GM19099 (cell line): ENCODE data around the gene LIPG.

Experiments
- POLR2A ChIP-seq: IDR thresholded peaks from 3 replicates; pipeline ENCODE4 v1.6.1; 2011; ENCODE audit warnings: low read depth; ENCODE audit not compliant: insufficient read length; ENCODE audit errors: extremely low read depth

Gene LIPG

DNA sequence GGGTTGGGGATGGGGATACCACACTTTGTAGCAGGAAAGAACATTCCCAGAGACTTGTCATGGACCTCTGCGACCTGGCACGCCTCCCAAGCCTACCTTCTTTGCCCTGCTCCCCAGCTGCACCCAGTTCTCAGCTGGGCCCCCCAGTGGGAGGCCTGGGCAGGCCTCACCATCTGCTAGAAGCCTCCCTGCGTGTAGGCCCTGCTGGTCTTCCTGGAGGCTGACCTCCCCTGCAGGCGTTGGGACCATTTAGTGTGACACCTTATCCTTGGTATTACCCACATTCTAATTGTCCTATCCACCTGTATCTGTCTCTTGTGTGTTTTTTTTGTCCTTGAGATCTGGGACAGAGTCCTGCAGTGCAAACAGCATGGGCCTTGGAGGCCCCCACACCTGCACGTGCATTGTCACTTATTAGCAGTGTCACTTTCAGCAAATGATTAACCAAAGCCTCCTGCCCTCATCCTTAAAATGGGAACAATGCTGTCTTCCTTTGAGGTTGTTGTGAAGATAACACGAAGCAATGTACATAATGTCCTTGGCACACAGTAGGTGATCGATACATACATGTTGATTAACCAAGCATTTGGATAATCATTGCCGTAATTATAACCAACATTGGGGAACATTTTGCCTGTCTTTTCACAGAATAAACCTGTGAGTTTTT, 77.2 kb downstream of the LIPG start:
- no peak for TF ChIP-seq POLR2A

DNA sequence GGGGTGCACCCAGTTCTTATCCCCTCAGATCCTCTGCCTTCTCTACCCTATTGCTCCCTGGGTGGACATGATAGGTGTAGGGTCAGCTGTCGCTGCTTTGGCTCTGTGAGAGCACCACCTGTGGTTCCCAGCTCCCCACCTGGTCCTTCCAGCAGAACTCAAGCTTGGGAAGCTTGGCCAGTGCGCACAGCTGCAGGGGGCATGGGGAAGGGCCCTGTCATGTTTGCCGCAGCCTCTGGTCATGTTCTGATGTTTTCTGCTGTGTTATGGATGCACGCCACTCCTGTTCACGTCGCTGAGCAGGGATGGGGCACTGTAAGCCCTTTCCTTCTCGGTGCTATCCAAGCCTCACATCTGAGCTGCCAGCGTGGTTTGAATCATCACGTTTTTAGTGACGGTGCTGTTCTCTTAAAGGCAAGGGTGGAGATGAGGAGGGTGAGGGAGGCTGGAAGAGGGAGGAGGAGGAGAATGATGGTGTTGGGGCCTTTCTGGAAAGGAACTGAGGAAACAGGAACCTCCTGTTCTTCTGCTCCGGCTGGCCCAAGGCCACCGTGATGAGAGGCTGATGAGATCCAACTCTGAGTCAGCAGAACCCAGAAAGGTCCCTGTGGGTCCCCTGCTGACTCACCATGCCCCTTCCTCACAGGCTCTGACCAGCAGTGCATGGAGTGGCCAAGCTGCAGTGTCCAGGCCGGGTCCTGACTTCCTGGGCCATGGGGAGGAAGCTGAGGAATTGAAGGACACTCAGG, 78.0 kb downstream of the LIPG start:
- TF ChIP-seq POLR2A, result no peak

DNA sequence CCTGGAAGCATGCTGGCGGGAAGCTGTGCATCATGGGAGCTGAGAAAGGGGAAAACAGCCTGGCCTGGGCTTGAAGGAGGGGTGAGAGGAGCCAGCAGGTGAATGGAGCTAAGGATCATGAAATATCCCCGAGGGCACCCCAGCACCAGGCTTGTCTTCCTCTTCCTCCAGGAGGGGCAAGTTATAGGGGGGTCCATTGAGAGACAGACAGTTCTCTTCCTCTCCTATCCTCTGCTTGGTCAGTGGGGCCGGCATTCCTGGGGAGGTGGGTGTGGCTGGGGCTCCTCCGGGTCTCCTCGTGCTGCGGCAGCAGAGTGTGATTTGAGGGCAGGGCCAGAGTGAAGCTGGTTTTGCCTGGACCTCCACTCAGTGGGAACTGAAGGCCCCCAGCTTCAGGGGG, 78.9 kb downstream of the LIPG start:
- TF ChIP-seq POLR2A, result no peak

DNA sequence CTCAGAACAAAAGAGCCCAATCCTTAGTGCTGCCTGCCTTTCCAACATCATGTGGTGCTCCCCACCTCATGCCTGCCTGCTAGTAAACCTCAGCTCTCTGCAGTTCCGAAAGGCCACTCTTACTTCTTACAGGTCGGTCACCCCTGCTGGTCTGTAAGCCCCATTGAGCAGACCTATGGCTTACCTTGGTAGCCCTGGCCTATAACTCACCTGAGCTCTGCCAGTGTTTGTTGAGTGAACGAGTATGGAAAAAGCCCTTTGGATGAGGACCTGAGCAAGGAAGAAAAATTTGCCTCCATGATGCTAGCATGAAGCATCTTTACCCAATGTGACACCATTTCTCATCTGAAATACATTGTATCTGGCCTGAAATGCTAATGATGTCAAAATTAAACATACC, 83.3 kb downstream of the LIPG start:
- no peak for TF ChIP-seq POLR2A

DNA sequence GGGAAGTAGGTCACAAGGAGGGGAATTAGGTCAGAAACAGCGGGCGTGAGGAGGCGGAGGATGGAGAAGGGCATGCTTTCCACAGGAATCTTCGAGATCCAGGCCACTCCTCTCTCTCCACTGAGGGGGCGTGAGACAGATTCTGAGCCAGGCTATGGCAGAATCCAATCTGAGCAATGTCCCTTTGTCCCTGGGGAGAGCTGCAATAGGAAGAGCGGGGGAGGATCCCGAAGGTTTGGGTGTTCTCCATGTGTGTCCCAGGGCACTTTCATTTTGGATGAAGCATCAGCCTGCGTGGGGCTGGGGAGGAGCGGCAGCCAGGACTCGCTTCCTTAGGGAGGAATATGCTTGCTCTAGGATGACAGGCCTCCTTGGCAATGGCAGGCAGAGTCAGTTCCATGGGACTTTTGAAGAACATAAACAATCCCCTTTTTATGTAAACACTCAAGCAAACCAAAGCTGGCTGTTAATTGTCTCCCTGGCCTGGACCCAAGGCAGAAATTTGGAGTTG, 84.0 kb downstream of the LIPG start:
- no peak for TF ChIP-seq POLR2A

DNA sequence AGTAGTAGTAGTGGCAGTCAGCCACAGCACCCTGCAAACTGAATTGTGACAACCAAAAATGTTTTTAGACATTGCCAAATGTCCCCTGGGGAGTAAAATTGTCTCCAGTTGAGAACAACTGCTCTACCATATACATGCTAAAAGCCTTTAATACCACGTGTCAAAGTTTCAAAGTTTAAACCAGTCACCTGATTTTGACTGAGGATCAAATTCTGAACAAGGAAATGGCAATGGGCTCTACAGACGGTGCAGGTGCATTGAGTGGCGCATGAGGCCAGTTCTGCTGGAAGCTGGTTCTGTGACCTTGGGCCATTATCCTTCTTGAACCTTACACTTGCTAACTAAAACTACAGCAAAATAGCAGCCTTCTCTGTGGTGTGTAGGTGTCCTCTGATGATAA, 85.0 kb downstream of the LIPG start:
- no peak for TF ChIP-seq POLR2A

DNA sequence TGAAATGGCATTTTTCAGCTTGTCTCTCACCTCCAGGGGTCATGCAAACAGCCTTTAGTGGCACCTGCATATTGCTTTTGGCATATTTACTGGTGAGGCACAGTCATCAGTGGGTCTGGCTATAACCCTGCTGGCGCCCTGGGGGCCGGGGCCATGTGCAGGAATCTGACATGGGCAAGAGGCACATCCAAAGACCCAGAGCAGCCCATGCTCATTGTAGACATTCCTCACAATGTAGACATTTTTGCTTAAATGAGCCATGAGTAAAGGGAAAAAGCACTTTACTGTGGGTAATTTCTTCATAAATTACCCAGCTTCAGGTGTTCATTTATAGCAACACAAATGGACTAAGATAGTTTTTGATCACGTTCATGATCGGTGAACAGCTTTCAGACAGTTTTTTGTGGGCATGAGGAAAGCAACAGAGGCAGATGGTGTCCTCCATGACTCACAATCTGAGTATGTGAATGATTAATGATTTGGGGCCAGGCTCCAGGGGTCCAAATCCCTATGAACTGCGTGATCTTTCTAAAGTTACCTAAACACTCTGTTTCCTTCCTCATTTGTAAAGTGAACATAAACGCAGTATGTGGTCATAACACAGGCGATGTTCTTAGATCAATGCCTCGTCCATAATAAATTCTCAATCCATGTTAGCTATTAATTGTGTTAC, 85.8 kb downstream of the LIPG start:
- no peak for TF ChIP-seq POLR2A

DNA sequence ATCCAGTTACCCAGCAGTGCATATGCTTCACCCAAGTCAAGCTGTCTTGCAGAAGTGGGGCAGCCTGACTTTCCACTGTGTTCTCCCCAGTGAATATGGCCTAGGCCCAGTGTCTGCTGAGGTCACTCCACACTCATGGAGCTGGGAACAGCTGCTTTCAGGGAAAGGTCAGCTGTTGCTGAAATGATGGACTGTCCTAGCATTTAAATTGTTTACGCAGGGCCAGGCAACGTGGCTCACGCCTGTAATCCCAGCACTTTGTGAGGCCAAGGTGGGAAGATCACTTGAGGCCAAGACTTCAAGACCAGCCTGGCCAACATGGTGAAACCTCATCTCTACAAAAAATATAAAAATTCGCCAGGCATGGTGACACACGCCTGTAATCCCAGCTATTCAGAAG, 86.5 kb downstream of the LIPG start:
- no peak for TF ChIP-seq POLR2A
